GM18870 (cell line): Measurements from ENCODE around the gene SLC22A12.

Experiments used
- ATAC-seq: cut with Tn5 transposase; IDR thresholded peaks from one replicate; pipeline ENCODE4 v1.9.1; 2021; ENCODE audit warnings: moderate library complexity; ENCODE audit not compliant: unreplicated experiment

Gene SLC22A12

GRCh38 chr11:64602466-64603070 is 11.5 kb downstream of the SLC22A12 start:
- no peak for ATAC-seq

- no peak for ATAC-seq
Observed at GRCh38 chr11:64603411-64604110, 12.5 kb downstream of the SLC22A12 start.

GRCh38 chr11:64604458-64605243 is 13.6 kb downstream of the SLC22A12 start:
- no peak for ATAC-seq

GRCh38 chr11:64605244-64605560 is 14.2 kb downstream of the SLC22A12 start:
- no peak for ATAC-seq

GRCh38 chr11:64605656-64606585 is 14.9 kb downstream of the SLC22A12 start:
- no peak for ATAC-seq

- no peak for ATAC-seq
Observed at GRCh38 chr11:64606796-64607380, 15.9 kb downstream of the SLC22A12 start.

- ATAC-seq, result no peak
Observed at GRCh38 chr11:64607381-64607985, 16.5 kb downstream of the SLC22A12 start.

- ATAC-seq, result no peak
Observed at GRCh38 chr11:64608046-64608445, 17.0 kb downstream of the SLC22A12 start.

- no peak for ATAC-seq
Observed at GRCh38 chr11:64608636-64609035, 17.6 kb downstream of the SLC22A12 start.

- no peak for ATAC-seq
Observed at GRCh38 chr11:64609436-64610047, 18.5 kb downstream of the SLC22A12 start.

GRCh38 chr11:64610596-64610995 is 19.6 kb downstream of the SLC22A12 start:
- no peak for ATAC-seq

GRCh38 chr11:64611176-64611575 is 20.2 kb downstream of the SLC22A12 start:
- ATAC-seq, result no peak

GRCh38 chr11:64611869-64612646 is 21.0 kb downstream of the SLC22A12 start:
- no peak for ATAC-seq

- ATAC-seq, result no peak
Observed at GRCh38 chr11:64613648-64614047, 22.6 kb downstream of the SLC22A12 start.

GRCh38 chr11:64614917-64615316 is 23.9 kb downstream of the SLC22A12 start:
- ATAC-seq, result no peak

- ATAC-seq, result no peak
Observed at GRCh38 chr11:64616817-64617216, 25.8 kb downstream of the SLC22A12 start.

GRCh38 chr11:64619196-64619595 is 28.2 kb downstream of the SLC22A12 start:
- no peak for ATAC-seq

- no peak for ATAC-seq
Observed at GRCh38 chr11:64619811-64620380, 28.9 kb downstream of the SLC22A12 start.
